ENCODE data around the gene GALNTL6.

Gene GALNTL6

DNA sequence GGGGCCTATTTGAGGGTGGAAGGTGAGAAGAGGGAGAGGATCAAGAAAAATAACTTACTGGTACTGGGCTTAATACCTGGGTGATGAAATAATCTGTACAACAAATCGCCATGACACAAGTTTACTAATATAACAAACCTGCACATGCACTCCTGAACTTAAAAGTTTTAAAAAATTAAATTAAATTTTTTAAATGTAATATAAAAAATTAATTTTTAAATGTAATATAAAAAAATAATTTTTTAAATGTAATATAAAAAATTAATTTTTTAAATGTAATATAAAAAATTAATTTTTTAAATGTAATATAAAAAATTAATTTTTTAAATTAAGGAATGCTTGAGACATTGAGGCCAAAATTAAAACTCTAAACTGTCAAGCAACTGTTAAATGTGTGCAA, 1231.1 kb downstream of the GALNTL6 start:
- DNase-seq: no peak

DNA sequence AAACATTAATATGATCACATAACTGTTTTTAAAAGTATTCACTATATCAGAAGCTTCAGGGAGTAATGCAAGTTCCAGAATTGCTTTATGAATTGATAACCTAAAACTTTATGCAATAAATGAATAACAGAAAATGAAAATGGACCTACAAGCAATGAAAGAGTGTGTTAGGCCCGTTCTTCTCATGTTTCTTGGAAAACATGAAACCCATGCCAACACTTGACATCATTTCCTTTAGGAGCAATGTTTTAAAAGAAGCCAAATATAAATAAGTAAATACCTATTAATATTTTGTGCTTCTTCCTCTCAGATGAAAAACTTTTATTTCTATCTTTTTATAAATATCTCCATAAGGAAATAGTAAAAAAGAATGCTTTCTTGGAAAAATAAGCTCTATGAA, 1232.4 kb downstream of the GALNTL6 start:
- DNase-seq: no peak

DNA sequence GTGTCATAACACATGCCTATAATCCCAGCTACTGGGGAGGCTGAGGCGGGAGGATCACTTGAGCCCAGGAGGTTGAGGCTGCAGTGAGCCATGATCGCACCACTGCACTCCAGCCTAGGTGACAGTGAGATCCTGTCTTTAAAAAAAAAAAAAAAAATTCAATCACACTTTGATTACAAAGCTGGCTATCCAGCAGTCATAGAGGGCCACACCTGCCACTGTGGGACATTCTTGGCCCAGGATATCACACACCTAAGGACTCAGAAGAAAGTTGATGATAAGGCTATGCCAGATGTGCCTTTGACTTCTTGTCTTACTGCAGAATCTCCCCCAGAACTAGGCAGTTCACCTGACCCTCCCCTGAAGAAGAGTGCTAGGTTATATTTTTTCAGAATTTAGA, 1232.9 kb downstream of the GALNTL6 start:
- DNase-seq: no peak

DNA sequence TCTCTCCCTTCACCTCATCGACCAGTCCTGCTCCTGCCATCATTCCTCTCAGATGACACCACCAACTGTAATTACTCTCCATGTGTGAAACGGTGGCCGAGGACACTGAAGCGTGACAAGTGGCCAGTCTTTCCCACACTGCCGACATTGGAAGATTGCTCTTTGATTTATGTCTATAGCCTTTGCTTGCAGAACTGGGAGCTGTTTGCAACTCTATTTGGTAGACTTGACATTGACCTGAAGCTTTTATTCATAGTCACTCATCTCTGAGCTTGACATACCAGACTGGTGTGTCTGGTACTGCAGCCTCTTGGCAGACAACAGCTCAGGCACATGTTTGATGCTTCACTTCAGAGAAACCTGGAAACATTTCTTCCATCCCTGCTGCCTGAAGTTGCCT, 1233.6 kb downstream of the GALNTL6 start:
- peak; percentile 56 for DNase-seq

DNA sequence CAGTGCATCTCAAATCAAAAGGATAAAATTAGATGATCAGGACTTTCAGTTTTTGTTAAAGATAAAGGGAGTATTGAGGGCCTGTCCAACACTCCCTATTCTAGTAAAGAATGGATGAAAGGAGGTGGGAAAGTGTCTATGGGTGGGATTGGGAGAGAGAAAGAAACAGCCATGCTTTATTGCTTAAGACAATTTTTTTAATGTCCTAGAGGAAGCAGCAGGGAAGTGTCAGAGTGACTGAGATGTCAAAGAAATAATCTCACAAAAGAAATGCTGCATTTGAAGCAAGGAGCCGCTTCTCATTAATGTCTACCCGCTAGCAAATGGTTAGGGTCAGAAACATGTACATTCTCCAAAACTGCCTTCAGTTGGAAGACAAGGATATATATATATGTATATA, 1238.0 kb downstream of the GALNTL6 start:
- no peak for DNase-seq

DNA sequence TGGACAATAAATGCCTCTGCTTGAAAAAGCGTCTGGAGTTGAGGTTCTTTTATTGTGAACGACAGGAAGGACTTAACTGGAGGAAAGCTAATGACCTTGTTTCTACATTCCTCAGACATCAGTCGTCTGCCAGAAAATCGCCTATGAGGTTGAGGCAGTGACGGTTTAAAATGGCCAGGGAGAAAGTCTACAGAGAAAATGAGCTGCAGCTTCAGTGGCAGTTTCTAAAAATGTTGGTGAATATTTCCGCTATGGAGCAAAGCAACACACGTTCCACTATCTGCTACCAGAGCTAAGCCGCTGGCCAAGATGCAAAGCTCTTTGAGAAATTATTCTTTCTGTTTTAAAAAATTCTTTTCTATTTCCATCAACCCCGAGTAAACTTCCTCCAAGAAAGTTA, 1238.5 kb downstream of the GALNTL6 start:
- DNase-seq: no peak

DNA sequence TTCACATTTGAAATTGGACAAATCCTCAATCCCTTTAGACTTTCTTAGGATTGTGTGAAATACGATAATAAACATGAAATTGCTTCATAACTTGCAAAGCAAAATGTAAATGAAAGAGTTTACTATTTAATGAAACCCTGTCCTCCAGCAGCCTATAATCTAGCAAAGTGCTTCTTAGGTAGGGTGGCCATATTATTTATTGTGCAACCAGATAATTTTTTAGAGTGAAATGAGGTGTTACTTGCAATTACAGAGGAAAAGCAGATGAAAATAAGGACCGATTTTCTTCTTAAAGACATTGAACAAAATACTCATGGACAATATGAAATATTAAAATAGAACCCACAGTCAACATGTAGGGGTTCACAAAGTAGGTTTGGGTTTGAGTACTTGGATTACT, 1239.2 kb downstream of the GALNTL6 start:
- no peak for DNase-seq

DNA sequence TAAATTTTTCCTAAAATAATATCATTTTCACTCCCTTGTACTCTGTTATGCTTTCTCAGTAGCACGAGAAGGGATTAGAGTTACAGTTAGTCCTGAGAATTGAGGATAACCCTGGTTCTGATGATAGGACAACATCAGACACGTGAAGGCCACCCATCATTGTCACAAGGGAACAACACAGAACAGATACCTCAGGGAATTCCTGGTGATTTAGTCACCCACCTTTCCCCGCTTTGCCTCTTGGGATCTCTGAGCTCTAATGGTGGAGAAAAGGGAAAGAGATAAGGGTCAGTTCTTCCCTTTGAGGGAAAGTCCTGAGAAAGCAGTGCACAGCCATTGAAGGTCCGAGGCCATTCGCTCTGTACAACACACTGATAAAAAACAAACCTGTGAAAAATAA, 1243.1 kb downstream of the GALNTL6 start:
- no peak for DNase-seq

DNA sequence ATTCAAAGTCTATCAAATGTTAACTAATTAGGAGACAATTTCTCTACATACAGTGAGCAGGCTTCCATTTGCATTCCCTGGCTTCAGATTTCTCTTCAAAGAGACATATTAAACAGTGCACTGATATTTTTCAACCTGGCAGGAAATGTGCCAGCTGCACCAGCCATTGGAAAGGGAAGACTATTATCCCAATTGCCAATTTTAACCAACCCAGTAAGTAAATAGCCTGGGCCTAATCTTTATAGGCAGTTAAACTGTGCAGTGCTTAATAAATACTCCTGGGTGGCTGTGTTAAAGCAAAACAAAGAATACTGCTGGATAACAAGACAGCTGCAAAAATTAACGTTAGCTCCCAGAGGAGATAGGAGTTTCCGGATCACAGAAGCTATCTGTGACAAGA, 1243.5 kb downstream of the GALNTL6 start:
- peak; percentile 66 for DNase-seq

DNA sequence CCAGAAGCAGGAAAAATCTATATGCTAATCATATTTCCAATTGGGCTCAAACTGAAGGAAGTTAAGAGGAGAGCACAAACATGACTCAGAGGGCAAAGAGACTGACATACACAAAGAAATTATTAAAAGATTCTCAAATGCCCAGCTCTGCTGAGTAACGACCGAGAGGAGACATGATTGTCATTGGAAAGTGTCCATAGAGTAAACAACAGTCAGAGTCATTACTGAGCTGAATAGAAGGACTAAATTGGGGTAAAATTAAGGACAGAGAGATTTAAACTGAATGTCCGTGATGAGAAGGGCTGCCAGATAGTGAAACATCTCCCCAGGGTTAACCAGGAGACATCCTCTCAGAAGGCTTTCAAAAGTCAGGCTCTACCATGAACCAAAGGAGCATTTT, 1244.2 kb downstream of the GALNTL6 start:
- peak; percentile 40 for DNase-seq

DNA sequence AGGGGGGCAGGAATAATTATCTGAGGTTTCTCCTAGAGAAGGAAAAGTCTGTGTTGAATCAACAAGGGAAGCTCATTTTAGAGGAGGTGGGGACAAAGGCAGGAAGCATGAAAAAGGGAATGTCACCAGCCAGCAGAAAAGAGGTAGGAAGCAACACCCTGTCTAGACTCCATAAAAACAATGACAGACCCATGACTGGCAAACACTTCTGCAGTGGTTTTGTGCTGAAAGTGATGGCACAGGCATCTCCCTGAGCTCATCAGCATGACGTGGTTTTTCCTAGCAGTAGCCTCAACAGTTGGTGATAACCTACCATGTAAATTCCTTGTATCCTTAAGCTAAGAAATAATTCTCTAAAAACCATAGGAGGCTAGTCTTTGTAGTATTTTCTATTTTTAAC, 1244.7 kb downstream of the GALNTL6 start:
- peak; percentile 40 for DNase-seq

DNA sequence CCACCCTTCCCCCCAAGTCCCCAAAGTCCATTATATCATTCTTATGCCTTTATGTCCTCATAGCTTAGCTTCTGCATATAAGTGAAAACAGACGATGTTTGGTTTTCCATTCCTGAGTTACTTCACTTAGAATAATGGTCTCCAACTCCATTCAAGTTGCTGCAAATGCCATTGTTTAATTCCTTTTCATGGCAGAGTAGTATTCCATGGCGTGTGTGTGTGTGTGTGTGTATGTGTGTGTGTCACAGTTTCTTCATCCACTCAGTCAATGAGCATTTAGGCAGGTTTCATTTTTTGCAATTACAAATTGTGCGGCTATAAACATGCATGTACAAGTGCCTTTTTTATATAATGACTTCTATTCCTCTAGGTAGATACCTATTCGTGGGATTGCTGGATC, 1248.0 kb downstream of the GALNTL6 start:
- no peak for DNase-seq

DNA sequence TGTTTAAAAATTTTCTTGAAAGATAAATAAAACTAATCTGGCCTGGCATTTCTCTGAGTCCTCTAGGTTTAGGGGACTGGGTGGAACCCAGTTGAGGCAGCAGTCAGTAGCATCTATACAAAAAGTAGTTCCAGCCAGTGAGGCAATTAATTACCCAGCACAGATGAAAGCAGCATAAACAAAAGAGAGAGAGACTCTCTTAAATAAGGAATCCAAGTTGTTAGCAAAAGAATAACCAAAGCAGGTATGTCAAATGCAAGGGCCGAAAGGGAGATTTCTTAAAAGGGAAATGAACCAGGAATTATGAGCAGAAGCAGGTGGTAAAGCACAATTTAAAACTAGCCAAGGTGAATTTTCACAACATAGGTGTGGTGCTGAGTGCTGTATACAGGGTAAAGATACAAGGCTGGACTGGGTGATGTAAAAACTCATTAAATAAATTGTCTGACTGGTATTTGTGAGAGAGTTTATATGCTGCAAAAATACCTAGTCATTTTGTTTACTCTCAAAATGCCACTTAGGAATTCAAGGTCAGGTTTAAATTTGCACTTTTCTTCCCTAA, 1260.8 kb downstream of the GALNTL6 start:
- no peak for DNase-seq

DNA sequence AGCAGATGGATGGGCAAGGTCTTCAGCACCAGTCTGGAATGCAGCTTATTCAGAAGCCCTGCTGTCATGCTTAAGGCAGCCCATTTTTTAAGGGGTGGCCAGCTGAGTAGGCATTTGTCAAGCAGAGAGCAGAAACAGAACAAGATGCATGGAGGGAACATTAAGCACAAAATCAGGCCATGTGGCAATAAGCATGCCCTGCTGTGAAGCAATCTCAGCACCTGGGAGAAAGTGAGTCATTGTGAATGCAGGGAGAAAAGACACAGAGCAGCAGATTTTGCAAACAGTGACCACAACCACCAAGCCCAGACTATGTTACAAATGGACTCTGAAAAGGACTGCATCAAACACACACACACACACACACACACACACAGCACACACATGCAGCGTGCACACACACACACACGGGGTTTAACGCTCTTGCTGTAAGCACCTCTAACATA, 1261.3 kb downstream of the GALNTL6 start:
- DNase-seq: no peak

DNA sequence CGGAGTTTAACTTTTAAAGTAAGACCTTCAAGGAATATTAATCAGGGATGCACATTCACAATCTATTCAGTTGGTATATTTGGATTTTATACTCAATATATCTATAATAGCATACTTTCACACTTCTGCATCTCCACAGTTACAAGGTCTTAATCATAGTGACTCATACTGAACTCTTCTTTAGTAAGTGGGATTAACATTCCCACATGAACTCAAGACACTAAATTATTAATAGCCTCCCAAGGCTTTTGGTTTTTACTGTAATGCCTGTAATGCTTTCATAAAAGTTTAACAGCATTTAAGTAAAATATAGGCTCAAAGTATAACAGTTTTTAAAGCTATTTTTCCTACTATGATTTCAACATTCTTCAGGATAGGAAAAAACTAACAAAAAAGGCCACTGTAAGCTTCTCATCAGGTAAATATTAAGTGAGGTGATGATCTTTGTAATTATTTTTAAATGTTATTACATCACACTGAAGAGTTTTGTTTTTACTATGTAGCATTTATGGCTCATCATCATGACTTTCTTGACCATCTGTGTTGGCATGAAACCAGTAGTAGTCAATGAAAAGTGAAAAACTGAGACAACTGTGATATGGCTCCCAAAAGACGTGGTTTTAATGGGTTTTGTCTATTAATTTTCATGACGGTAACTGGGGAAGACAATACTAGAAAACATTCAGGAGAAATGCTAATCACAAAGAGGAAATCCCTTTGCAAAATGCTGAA, 1263.9 kb downstream of the GALNTL6 start:
- DNase-seq: no peak

DNA sequence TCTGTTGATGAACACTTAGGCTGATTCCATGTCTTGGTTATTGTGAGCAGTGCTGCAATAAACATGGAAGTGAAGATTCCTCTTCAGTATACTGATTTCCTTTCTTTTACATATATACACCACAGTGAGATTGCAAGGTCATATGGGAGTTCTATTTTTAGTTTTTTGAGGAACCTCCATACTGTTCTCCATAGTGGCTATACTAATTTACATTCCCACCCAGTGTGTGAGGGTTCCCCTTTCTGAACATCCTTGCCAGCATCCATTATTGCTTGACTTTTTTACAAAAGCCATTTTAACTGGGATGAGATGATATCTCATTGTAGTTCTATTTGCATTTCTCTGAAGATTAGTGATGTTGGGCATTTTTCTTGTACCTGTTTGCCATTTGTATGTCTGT, 1274.9 kb downstream of the GALNTL6 start:
- no peak for DNase-seq

Measured in NCI-H1092 (cell line).